HPDE6-E6E7 (cell line): Measurements from ENCODE around the gene USP32.
A peak's percentile ranks its signal among the peaks of the same experiment; 100 is the strongest.
"Not testable (repeated sequence)": the region's sequence is repeated elsewhere in the genome, so short reads cannot be mapped to it uniquely, and the experiment has no call there.

ENCODE experiments used
- DNase-seq: peaks from one replicate; pipeline ENCODE4 v3.0.0; 2011; ENCODE audit warnings: missing footprints; ENCODE audit errors: extremely low spot score

Gene USP32

GRCh38 chr17:60403523-60403810 is 11.5 kb upstream of the USP32 start:
- no peak for DNase-seq

GRCh38 chr17:60401819-60402218 is 9.9 kb upstream of the USP32 start:
- no peak for DNase-seq

GRCh38 chr17:60398227-60398959 is 6.5 kb upstream of the USP32 start:
- DNase-seq, result no peak

- no peak for DNase-seq
Observed at GRCh38 chr17:60396412-60396811, 4.5 kb upstream of the USP32 start.

- DNase-seq, result no peak
Observed at GRCh38 chr17:60395508-60396065, 3.7 kb upstream of the USP32 start.

GRCh38 chr17:60393840-60394723 is 2.1 kb upstream of the USP32 start:
- DNase-seq, result no peak

GRCh38 chr17:60392845-60393702 is 1.1 kb upstream of the USP32 start:
- DNase-seq, result no peak

GRCh38 chr17:60391471-60392041 is 377 bp downstream of the USP32 start:
- peak; percentile 67 for DNase-seq

- DNase-seq, result no peak
Observed at GRCh38 chr17:60390925-60391470, 935 bp downstream of the USP32 start.

GRCh38 chr17:60390186-60390585 is 1.7 kb downstream of the USP32 start:
- DNase-seq, result peak; percentile 21

- DNase-seq, result no peak
Observed at GRCh38 chr17:60388742-60389141, 3.2 kb downstream of the USP32 start.

GRCh38 chr17:60387666-60388065 is 4.3 kb downstream of the USP32 start:
- DNase-seq, result no peak

- no peak for DNase-seq
Observed at GRCh38 chr17:60386147-60387058, 5.5 kb downstream of the USP32 start.

- DNase-seq, result not testable (repeated sequence)
Observed at GRCh38 chr17:60384921-60385320, 7.0 kb downstream of the USP32 start.

- DNase-seq, result no peak
Observed at GRCh38 chr17:60383379-60383778, 8.6 kb downstream of the USP32 start.

GRCh38 chr17:60381958-60382357 is 10.0 kb downstream of the USP32 start:
- DNase-seq, result no peak

GRCh38 chr17:60379461-60379860 is 12.5 kb downstream of the USP32 start:
- DNase-seq, result not testable (repeated sequence)

GRCh38 chr17:60378187-60378586 is 13.7 kb downstream of the USP32 start:
- DNase-seq, result not testable (repeated sequence)

- peak; percentile 56 for DNase-seq
Observed at GRCh38 chr17:60372790-60373483, 19.0 kb downstream of the USP32 start.
